Transverse colon (tissue), 4 donors: ENCODE data around the gene KCNJ9.

ENCODE experiments used
- POLR2A ChIP-seq: fragments of 450-650 bp; IDR thresholded peaks from one replicate; pipeline ENCODE4 v1.6.1; 2016; ENCODE audit warnings: antibody characterized with exemption, mild to moderate bottlenecking, moderate library complexity
- POLR2AphosphoS5 ChIP-seq, 3 donors: sonication (generic); formaldehyde crosslinking; IDR thresholded peaks; one replicate each; pipeline ENCODE4 v1.6.1; 2016; ENCODE audit warnings: antibody characterized with exemption in 3 of 3
- TF ChIP-seq, protein P1 (sequence below), 5 experiments: fragments of 200-600 bp in 3 of 5; fragments of 450-650 bp in 2 of 5; sonication (generic) in 3 of 5; IDR thresholded peaks; 1 replicate in 2 of 5; 2 replicates in 3 of 5; pipeline ENCODE4 v1.5.1; 2016 to 2017; ENCODE audit warnings: antibody characterized with exemption in 5 of 5, inconsistent platforms in 3 of 5, mild to moderate bottlenecking in 2 of 5, moderate library complexity in 1 of 5

DNA sequence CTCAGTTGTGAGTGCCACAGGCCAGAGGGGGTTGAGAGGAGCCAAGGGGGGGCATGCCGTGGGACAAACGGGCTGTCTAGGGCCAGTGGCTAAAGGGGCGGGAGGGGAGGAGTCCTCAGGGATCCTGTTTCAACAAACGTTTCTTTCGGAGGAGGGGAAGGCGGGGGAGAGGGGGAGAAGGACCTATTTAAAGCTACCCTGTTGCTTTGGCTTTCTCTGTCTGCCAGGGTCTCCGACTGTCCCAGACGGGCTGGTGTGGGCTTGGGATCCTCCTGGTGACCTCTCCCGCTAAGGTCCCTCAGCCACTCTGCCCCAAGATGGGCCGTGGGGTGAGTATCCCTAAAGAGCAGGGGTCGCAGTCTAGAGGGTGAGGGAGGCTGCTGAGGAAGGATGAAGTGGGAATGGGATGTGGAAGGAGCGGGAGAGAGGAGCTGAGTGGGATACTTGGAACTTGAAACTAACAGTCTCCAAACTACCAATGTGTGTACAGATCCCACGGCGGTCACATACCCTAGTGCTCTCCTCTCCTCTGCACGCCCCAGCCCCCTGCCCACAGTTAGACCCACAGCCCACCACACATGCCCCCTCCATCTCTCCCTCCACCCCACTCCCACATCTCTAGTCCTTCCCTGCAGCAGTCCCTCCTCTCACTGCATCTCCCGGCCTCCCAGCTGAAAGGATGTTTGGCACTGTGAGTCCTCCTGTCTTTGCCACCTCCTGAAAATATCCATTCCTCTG, 34.4 kb downstream of the KCNJ9 start, which contains the start of gene ATP1A2:
- TF ChIP-seq, protein P1, sequence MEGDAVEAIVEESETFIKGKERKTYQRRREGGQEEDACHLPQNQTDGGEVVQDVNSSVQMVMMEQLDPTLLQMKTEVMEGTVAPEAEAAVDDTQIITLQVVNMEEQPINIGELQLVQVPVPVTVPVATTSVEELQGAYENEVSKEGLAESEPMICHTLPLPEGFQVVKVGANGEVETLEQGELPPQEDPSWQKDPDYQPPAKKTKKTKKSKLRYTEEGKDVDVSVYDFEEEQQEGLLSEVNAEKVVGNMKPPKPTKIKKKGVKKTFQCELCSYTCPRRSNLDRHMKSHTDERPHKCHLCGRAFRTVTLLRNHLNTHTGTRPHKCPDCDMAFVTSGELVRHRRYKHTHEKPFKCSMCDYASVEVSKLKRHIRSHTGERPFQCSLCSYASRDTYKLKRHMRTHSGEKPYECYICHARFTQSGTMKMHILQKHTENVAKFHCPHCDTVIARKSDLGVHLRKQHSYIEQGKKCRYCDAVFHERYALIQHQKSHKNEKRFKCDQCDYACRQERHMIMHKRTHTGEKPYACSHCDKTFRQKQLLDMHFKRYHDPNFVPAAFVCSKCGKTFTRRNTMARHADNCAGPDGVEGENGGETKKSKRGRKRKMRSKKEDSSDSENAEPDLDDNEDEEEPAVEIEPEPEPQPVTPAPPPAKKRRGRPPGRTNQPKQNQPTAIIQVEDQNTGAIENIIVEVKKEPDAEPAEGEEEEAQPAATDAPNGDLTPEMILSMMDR (IDR thresholded peaks at IDR 0.05) = no peak
- TF ChIP-seq POLR2AphosphoS5 (IDR thresholded peaks at IDR 0.05) = peak in 2 of 3 donors; percentile 54 to 60
- peak; percentile 12 for TF ChIP-seq POLR2A
